ENCODE results near the gene FCGBP. TPM values are rescaled to one million over a fixed set of nuclear protein-coding genes. Genes with fewer than 3 reads are reported as not detected.

The FCGBP gene
- total and polyA plus RNA-seq, 2 of the 4 experiments (the other 2 are of a cell fraction), result under 0.01 to 0.03 TPM

DNA sequence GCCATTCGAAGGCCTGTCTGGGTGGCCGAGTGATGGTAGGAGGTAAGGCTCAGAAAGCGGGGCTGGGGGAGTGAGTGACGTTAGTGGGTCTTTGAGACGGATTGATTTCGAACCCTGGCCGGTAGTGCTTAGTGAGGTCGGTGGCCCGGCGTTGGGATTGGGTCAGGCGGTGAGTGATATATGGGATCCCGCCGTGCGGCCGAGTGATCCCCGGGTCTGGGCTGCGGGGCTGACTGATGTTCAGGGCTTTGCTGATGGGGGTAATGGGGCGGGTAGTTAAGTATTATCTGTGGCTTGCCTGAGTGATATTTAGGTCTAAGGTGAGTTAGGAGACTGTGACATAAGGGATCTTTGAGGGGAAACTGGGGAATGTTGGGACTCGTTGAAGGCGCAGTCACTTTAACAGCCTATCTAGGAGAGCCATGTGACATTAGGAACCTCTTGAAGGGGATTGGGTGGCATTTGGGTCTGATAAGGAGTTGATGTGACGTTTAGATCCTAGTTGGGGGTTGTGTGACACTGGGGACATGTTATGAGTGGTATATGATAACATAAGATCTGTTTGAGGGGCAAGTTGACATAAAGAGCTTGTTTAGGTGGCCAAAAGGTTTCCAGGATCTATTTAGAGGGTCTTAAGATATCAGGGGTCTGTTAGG lies 37.1 kb upstream of the FCGBP start:
- Histone ChIP-seq H4K5ac (ENCODE audit: low read depth, low read length) (no peak overlapping the region), H2BK120ac (ENCODE audit: low read depth, low read length) (no peak overlapping the region), H2BK20ac (ENCODE audit: low read depth, low read length) (no peak overlapping the region), H3K79me1 (ENCODE audit: low read depth in 1 of 2, low read length in 2 of 2) (peaks cover 14 to 40% of the 10 kb centered on the region in 2 experiments), H3K4ac (ENCODE audit: low read depth, low read length) (peak overlapping the region; percentile 71), H2AFZ (replicated peaks; ENCODE audit: low read length, poor library complexity) (peak overlapping the region; percentile 97), H3K14ac (replicated peaks; ENCODE audit: low read depth, low read length) (peak overlapping the region; percentile 86), H3K9me3 (ENCODE audit: control insufficient read depth, insufficient read depth, low read length) (no peaks in the 10 kb centered on the region), H3K27ac (ENCODE audit: insufficient read depth, low read length) (peak overlapping the region; percentile 47), H3K4me1 (ENCODE audit: control insufficient read depth, insufficient read depth, low read length) (peaks cover 2% of the 10 kb centered on the region; the same call in 1 of the 2 replicates), H3K4me3 (ENCODE audit: insufficient read depth, low read depth, low read length) (peak overlapping the region; percentile 57), H3K4me2 (ENCODE audit: low read depth, low read length) (peak overlapping the region; percentile 98), H3K56ac (ENCODE audit: extremely low read depth, insufficient read depth, low read length) (peak overlapping the region; percentile 44; the same call in 1 of the 2 replicates), H3K9ac (ENCODE audit: low read depth, low read length) (peak overlapping the region; percentile 76), H3K23ac (ENCODE audit: low read depth, low read length) (peak overlapping the region; percentile 76), H2AK5ac (ENCODE audit: low read depth, low read length) (peak overlapping the region; percentile 71), H4K20me1 (ENCODE audit: insufficient read depth, low read length) (peaks cover 4% of the 10 kb centered on the region; the same call in 1 of the 2 replicates), H3K18ac (ENCODE audit: low read depth, low read length) (no peak overlapping the region), H4K8ac (ENCODE audit: low read depth in 2 of 2, low read length in 2 of 2) (peak overlapping the region in 1 of 2 experiments; percentile 82; a peak in 2 of 4 replicates), H3K9me1 (ENCODE audit: insufficient read depth, low read length) (no peaks in the 10 kb centered on the region), H3K36me3 (ENCODE audit: control insufficient read depth, insufficient read depth, low read length) (peaks cover 23% of the 10 kb centered on the region), H2BK15ac (ENCODE audit: low read depth, low read length) (no peak overlapping the region), H4K91ac (ENCODE audit: insufficient read depth, low read depth, low read length) (peak overlapping the region; percentile 43; the same call in 1 of the 2 replicates), H2AK9ac (replicated peaks; ENCODE audit: low read depth, low read length, poor library complexity) (peak overlapping the region; percentile 97), H2BK5ac (ENCODE audit: low read depth, low read length, poor library complexity, severe bottlenecking) (peak overlapping the region; percentile 12), H3K27me3 (ENCODE audit: control insufficient read depth, insufficient read depth, low read length) (no peaks in the 10 kb centered on the region)
- POLR2A ChIA-PET (ENCODE audit: unreplicated experiment), result no interaction called here
- BruUV-seq (replicated peaks), result TSS peak; percentile 65
- dilution Hi-C loops (cut with HindIII; ENCODE audit: low sequenced_read_pairs, unreplicated experiment) (no loop called here), in situ Hi-C loops (cut with MboI; ENCODE audit: low sequenced_read_pairs) (no loop called here), intact Hi-C loops (cut with micrococcal nuclease) (loop anchor here (2.0 kb wide), 1 partner anchor 125 kb away; the partner anchor contains the start of gene FBL)
- 0% methylated on average over 3 of the region's 21 CpGs; no CpG with 5 or more reads in 1 of the 2 experiments for WGBS, 2 experiments (ENCODE audit: extremely low coverage in 2 of 2, insufficient read length in 1 of 2)
- ATAC-seq (ENCODE audit: low read depth), result peak; percentile 3
- DNase-seq, result no peak
- CTCF ChIA-PET, result interaction anchor here (1.0 to 1.9 kb wide), 6 partner anchors 14 to 179 kb away, joined by 3 to 17 read pairs (median 4); partner anchors contain the start of genes FBL and ZNF546
- no peak for TF ChIP-seq MXI1 (IDR thresholded peaks at IDR 0.05; ENCODE audit: borderline replicate concordance, low read depth, low read length)
- no peak for TF ChIP-seq NFE2L2 (IDR thresholded peaks at IDR 0.05; ENCODE audit: low read depth, low read length)
- 0 out of 2 replicates have a peak, but pooled peaks have one; percentile 0 for TF ChIP-seq FOS (IDR thresholded peaks at IDR 0.05; ENCODE audit: low read depth, low read length)
- no peak; the same call in 1 of the 2 replicates for TF ChIP-seq MAZ (IDR thresholded peaks at IDR 0.05; ENCODE audit: borderline replicate concordance, low read depth, low read length)
- TF ChIP-seq RFX5 (IDR thresholded peaks at IDR 0.05; ENCODE audit: low read depth, low read length), result no peak
- TF ChIP-seq MAFK (IDR thresholded peaks at IDR 0.05; ENCODE audit: low read depth, low read length), result no peak
- no peak for TF ChIP-seq POLR2A (IDR thresholded peaks at IDR 0.05; ENCODE audit: low read depth, low read length)
- no peak for TF ChIP-seq RAD21 (IDR thresholded peaks at IDR 0.05; ENCODE audit: low read length)
- TF ChIP-seq CHD1 (IDR thresholded peaks at IDR 0.05; ENCODE audit: low read depth, low read length), result 0 out of 2 replicates have a peak, but pooled peaks have one; percentile 4
- TF ChIP-seq SMC3 (IDR thresholded peaks at IDR 0.05; ENCODE audit: low read depth, low read length), result no peak
- TF ChIP-seq, protein P1, sequence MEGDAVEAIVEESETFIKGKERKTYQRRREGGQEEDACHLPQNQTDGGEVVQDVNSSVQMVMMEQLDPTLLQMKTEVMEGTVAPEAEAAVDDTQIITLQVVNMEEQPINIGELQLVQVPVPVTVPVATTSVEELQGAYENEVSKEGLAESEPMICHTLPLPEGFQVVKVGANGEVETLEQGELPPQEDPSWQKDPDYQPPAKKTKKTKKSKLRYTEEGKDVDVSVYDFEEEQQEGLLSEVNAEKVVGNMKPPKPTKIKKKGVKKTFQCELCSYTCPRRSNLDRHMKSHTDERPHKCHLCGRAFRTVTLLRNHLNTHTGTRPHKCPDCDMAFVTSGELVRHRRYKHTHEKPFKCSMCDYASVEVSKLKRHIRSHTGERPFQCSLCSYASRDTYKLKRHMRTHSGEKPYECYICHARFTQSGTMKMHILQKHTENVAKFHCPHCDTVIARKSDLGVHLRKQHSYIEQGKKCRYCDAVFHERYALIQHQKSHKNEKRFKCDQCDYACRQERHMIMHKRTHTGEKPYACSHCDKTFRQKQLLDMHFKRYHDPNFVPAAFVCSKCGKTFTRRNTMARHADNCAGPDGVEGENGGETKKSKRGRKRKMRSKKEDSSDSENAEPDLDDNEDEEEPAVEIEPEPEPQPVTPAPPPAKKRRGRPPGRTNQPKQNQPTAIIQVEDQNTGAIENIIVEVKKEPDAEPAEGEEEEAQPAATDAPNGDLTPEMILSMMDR (conservative IDR thresholded peaks at IDR 0.05; ENCODE audit: low read depth, low read length), result no peak
- TF ChIP-seq CEBPB (IDR thresholded peaks at IDR 0.05; ENCODE audit: low read depth, low read length), result no peak
- no peak for TF ChIP-seq RCOR1 (IDR thresholded peaks at IDR 0.05; ENCODE audit: insufficient replicate concordance, low read length)
- TF ChIP-seq, protein P2, sequence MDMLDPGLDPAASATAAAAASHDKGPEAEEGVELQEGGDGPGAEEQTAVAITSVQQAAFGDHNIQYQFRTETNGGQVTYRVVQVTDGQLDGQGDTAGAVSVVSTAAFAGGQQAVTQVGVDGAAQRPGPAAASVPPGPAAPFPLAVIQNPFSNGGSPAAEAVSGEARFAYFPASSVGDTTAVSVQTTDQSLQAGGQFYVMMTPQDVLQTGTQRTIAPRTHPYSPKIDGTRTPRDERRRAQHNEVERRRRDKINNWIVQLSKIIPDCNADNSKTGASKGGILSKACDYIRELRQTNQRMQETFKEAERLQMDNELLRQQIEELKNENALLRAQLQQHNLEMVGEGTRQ (IDR thresholded peaks at IDR 0.05; ENCODE audit: low read depth, low read length), result no peak

Measured in IMR-90 (cell line).